Lower lobe of right lung (tissue), 2 donors: ENCODE results near the gene CASD1. TPM values are rescaled to one million over a fixed set of nuclear protein-coding genes. Genes with fewer than 3 reads are reported as not detected.
A peak's percentile ranks its signal among the peaks of the same experiment; 100 is the strongest.

Experiments
- ATAC-seq, 2 donors: fragments of 200-7000 bp; cut with Tn5 transposase; one replicate each; pipeline ENCODE4 v1.9.1; 2020 to 2022; ENCODE audit warnings: mild to moderate bottlenecking in 2 of 2, moderate library complexity in 2 of 2
- DNase-seq: peaks from one replicate; pipeline ENCODE4 v3.0.0-alpha.2; 2020
- H3K27ac ChIP-seq: fragments of 200-600 bp; one replicate; pipeline ENCODE4 v1.8.0; 2022
- H3K27me3 ChIP-seq: fragments of 200-600 bp; one replicate; pipeline ENCODE4 v1.8.0; 2022; ENCODE audit warnings: low read depth
- H3K36me3 ChIP-seq: fragments of 200-600 bp; one replicate; pipeline ENCODE4 v1.8.0; 2022; ENCODE audit warnings: mild to moderate bottlenecking
- H3K4me1 ChIP-seq: fragments of 200-600 bp; one replicate; pipeline ENCODE4 v1.8.0; 2022
- H3K4me3 ChIP-seq: fragments of 200-600 bp; one replicate; pipeline ENCODE4 v1.8.0; 2022; ENCODE audit warnings: mild to moderate bottlenecking
- H3K9me3 ChIP-seq: fragments of 200-600 bp; one replicate; pipeline ENCODE4 v1.8.0; 2022
- CTCF ChIP-seq: fragments of 200-600 bp; IDR thresholded peaks from one replicate; pipeline ENCODE4 v1.8.0; 2022; ENCODE audit warnings: antibody characterized with exemption, mild to moderate bottlenecking
- intact Hi-C: fragments of 100-400 bp; cut with DNase I; formaldehyde crosslinking; loops from one replicate; pipeline ENCODE4 v1.11.0; 2022
- long read RNA-seq: library from polyadenylated mRNA; unstranded; transcript quantifications from one replicate; pipeline ENCODE4 v2.0.0, GENCODE V29; 2021
- total RNA-seq: library from RNA; stranded (reverse); fragmentation: NEBNext Ultra II Directional; extraction: Animal tissue kit (Norgen Biotek cat#: 25700); gene quantifications from one replicate; pipeline ENCODE4 v1.2.1, GENCODE V29; 2021
- donor health status: DM: no; HTN: yes; CAD: no; lungs with severe emphysema.

CASD1 gene
- 27.3 TPM for total RNA-seq
- long read RNA-seq, transcript CASD1-201 (18 exons, 3,942 nt), result major isoform, 19 of 41 reads
- long read RNA-seq, partial matches to known transcripts, result 15 of 41 reads
- long read RNA-seq, other reads (novel, unspliced or antisense), result 7 of 41 reads

DNA sequence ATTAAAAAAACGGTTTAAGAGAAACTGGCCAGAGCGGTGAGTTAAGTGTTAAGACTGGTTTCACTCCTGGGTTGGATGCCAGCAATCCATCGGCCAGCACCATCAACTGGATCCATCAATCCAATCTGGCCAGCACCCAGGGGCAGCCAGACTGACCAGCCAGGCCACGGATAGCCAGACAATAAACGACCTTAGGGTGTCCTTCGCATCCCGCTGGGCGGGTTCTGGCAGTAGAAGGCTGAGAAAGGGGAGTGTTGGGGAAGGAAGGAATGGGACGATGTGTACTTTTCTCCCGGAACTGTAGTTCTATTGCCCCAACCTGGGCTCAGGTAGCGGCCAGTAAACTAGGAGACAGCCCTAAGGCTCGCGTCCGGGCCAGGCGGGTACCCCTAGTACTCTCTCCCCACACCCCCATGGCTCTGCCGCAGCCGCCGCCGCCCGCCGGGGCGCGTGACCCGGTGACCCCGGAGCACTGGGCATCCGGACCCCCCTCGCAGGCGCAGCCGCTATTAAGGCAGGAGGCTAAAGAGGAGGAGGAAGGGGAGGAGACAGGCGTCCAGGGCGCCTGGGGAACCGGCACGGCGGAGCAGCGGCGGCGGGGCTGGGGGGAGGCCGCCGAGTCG, at the start of gene CASD1:
CASD1 (plus strand) TSS at position 546 of the 623 bp plus-strand sequence. CDS start 276 bp downstream, outside the sequence.
- intact Hi-C loops, result no loop called here
- Histone ChIP-seq H3K36me3 (no peaks in the 10 kb centered on the region), H3K27me3 (no peaks in the 10 kb centered on the region), H3K4me1 (peaks cover 13% of the 10 kb centered on the region), H3K9me3 (no peaks in the 10 kb centered on the region), H3K27ac (peak within 1 kb of the TSS; percentile 89), H3K4me3 (peak within 1 kb of the TSS; percentile 89)
- peak; percentile 81 for DNase-seq
- ATAC-seq, result peak; percentile 78
- no peak for TF ChIP-seq CTCF

DNA sequence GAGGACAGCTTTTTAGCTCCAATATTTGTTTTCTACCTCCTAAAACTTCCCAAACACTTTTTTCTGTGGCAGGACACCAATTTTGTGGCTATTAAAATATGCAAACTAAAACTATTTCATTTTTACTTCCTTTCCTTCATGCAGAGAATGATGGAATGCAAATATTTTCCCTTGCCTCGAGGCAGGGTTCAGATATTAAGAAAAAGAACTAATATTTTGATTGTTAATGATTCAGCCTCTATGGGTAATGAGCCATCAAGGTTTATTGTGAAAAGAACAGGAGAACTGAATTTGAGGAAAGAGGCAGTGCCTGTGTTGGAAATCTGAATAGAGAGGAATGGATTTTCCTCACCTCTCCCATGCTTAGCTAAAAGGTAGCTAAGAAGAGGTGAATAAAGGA, 43.1 kb upstream of the CASD1 start:
- H3K4me1 ChIP-seq, result no peaks in the 10 kb centered on the region
- no peaks in the 10 kb centered on the region for H3K36me3 ChIP-seq
- H3K27ac ChIP-seq, result no peak overlapping the region
- peaks cover 2% of the 10 kb centered on the region for H3K9me3 ChIP-seq
- intact Hi-C loops, result no loop called here
- TF ChIP-seq CTCF, result no peak
- no peak for DNase-seq
- H3K4me3 ChIP-seq, result no peak overlapping the region
- no peak for ATAC-seq
- no peaks in the 10 kb centered on the region for H3K27me3 ChIP-seq

- no peak overlapping the region for H3K4me3 ChIP-seq
- intact Hi-C loops, result no loop called here
- no peak for TF ChIP-seq CTCF
- ATAC-seq (no peak), DNase-seq (no peak)
- no peaks in the 10 kb centered on the region for H3K27me3 ChIP-seq
- H3K36me3 ChIP-seq, result no peaks in the 10 kb centered on the region
- no peak overlapping the region for H3K27ac ChIP-seq
- peaks cover 13% of the 10 kb centered on the region for H3K9me3 ChIP-seq
- no peaks in the 10 kb centered on the region for H3K4me1 ChIP-seq
Observed at GRCh38 chr7:94471604-94472003, 38.0 kb upstream of the CASD1 start.

DNA sequence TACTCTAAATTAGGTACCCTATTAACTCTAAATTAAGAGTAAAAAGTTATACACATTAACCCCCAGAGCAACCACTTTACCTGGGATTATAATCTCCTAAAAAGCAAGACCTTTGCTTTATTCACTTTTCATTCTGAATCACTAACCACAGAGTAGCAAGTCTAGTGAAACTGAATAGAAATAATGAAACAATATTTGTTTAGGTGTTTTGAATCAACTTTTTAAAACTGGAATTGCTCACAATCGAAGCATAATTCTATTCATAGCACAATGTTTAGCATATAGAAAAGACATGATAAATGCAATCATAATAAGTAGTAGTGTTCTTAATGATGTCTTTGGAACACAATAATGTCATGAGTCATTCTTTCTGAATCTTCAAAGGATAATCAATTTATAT, 37.0 kb upstream of the CASD1 start:
- no peak for DNase-seq
- H3K4me1 ChIP-seq, result no peaks in the 10 kb centered on the region
- no peak overlapping the region for H3K27ac ChIP-seq
- no peak for TF ChIP-seq CTCF
- H3K36me3 ChIP-seq, result no peaks in the 10 kb centered on the region
- no peaks in the 10 kb centered on the region for H3K27me3 ChIP-seq
- no peak for ATAC-seq
- intact Hi-C loops, result no loop called here
- no peak overlapping the region for H3K4me3 ChIP-seq
- peaks cover 13% of the 10 kb centered on the region for H3K9me3 ChIP-seq

DNA sequence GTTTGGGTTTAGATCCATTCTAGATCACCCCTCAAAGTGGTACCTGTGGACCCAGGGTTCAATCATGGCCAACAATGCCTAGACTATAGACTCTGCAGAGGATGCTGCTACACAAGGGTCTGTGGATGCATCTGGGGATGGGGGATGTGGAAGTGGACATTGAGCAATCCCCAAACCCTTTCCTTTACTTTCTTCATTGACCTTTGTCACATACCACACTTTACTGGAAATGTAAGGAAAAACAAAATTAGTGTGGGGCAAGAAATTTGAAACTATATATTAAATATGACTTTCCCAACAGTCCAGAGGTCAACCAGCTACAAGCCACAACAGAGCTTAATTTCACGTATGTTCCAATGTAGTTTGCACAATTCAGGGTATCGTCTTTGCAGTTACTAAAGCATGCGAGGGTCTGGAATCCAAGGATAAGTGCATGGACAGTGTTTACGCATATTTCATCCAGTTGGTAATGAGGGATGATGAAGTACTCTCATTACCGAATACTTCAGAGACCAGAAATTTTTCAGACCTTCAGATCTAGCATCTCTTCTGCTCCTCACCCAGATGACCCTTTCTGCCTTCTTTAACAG, 33.3 kb upstream of the CASD1 start:
- H3K4me3 ChIP-seq, result no peak overlapping the region
- no peaks in the 10 kb centered on the region for H3K4me1 ChIP-seq
- no peaks in the 10 kb centered on the region for H3K36me3 ChIP-seq
- no peak overlapping the region for H3K27ac ChIP-seq
- DNase-seq (no peak), ATAC-seq (no peak)
- H3K9me3 ChIP-seq, result peaks cover 13% of the 10 kb centered on the region
- intact Hi-C loops, result no loop called here
- H3K27me3 ChIP-seq, result no peaks in the 10 kb centered on the region
- TF ChIP-seq CTCF, result no peak
